Esophagus squamous epithelium (tissue), 4 donors: ENCODE results near the gene SCRT2.

Source experiments
- CTCF ChIP-seq, 6 experiments: fragments of 450-650 bp in 4 of 6; fragments of 200-600 bp in 2 of 6; sonication (generic) in 2 of 6; IDR thresholded peaks; one replicate each; pipeline ENCODE4 v1.5.1; 2016 to 2019; ENCODE audit warnings: antibody characterized with exemption in 6 of 6, mild to moderate bottlenecking in 4 of 6, moderate library complexity in 4 of 6
- POLR2A ChIP-seq, 4 donors: fragments of 450-650 bp; IDR thresholded peaks; one replicate each; pipeline ENCODE4 v1.6.1; 2017; ENCODE audit warnings: antibody characterized with exemption in 4 of 4, mild to moderate bottlenecking in 4 of 4, moderate library complexity in 3 of 4

- TF ChIP-seq CTCF (IDR thresholded peaks at IDR 0.05): peak in 1 of 6 experiments; percentile 2
- TF ChIP-seq POLR2A (IDR thresholded peaks at IDR 0.05): no peak
These were observed at the start of gene SCRT2 for GRCh38 chr20:675453-676314.
